Neuronal stem cell (in vitro differentiated cells): ENCODE results near the gene EIF4E3.

ENCODE experiments used
- DNase-seq: peaks from one replicate; pipeline ENCODE4 v3.0.0-alpha.2; 2013; ENCODE audit warnings: low spot score
- H2AFZ ChIP-seq: one replicate; pipeline ENCODE4 v1.6.1; 2013; ENCODE audit warnings: mild to moderate bottlenecking, low read length, inconsistent platforms
- H2AK5ac ChIP-seq: 2 replicates; pipeline ENCODE4 v1.6.1; 2013; ENCODE audit warnings: low read depth, mild to moderate bottlenecking, inconsistent platforms, low read length, moderate library complexity, mixed read lengths
- H2BK120ac ChIP-seq: 2 replicates; pipeline ENCODE4 v1.6.1; 2013; ENCODE audit warnings: low read depth, mild to moderate bottlenecking, inconsistent platforms, low read length, moderate library complexity, mixed read lengths
- H2BK12ac ChIP-seq: one replicate; pipeline ENCODE4 v1.6.1; 2013; ENCODE audit warnings: low read length, inconsistent platforms
- H2BK15ac ChIP-seq: 2 replicates; pipeline ENCODE4 v1.6.1; 2013; ENCODE audit warnings: mild to moderate bottlenecking, low read length, inconsistent platforms, mixed read lengths
- H2BK5ac ChIP-seq: one replicate; pipeline ENCODE4 v1.6.1; 2013; ENCODE audit warnings: inconsistent platforms, mild to moderate bottlenecking, low read length, moderate library complexity
- H3K14ac ChIP-seq: one replicate; pipeline ENCODE4 v1.6.1; 2013; ENCODE audit warnings: low read length, inconsistent platforms
- H3K18ac ChIP-seq: 2 replicates; pipeline ENCODE4 v1.6.1; 2013; ENCODE audit warnings: low read length, inconsistent platforms
- H3K23ac ChIP-seq: 2 replicates; pipeline ENCODE4 v1.6.1; 2013; ENCODE audit warnings: low read depth, mild to moderate bottlenecking, mixed read lengths, low read length, inconsistent platforms; ENCODE audit not compliant: poor library complexity
- H3K27ac ChIP-seq: replicated peaks from 3 replicates; pipeline ENCODE4 v1.5.1; 2013; ENCODE audit warnings: low read length, inconsistent platforms
- H3K27me3 ChIP-seq, 3 experiments: 2 replicates each; pipeline ENCODE4 v1.6.1; 2013; ENCODE audit warnings: low read length in 3 of 3, mild to moderate bottlenecking in 2 of 3, inconsistent platforms in 1 of 3, low read depth in 1 of 3, mixed read lengths in 1 of 3, moderate library complexity in 1 of 3; ENCODE audit not compliant: control insufficient read depth in 3 of 3, insufficient read depth in 3 of 3
- H3K36me3 ChIP-seq, 2 donors: replicated peaks in 1 of 2; 2 replicates each; pipeline ENCODE4 v1.6.1; 2013; ENCODE audit warnings: low read length in 2 of 2; ENCODE audit not compliant: control insufficient read depth in 2 of 2, insufficient read depth in 2 of 2
- H3K4ac ChIP-seq: 2 replicates; pipeline ENCODE4 v1.6.1; 2013; ENCODE audit warnings: inconsistent platforms, mild to moderate bottlenecking, low read length, moderate library complexity
- H3K4me1 ChIP-seq, 2 donors: 1 replicate in 1 of 2; 2 replicates in 1 of 2; pipeline ENCODE4 v1.6.1; 2013; ENCODE audit warnings: low read length in 2 of 2, low read depth in 1 of 2; ENCODE audit not compliant: control insufficient read depth in 2 of 2, insufficient read depth in 1 of 2
- H3K4me2 ChIP-seq: one replicate; pipeline ENCODE4 v1.6.1; 2013; ENCODE audit warnings: mild to moderate bottlenecking, low read length, inconsistent platforms; ENCODE audit not compliant: insufficient read depth, poor library complexity, severe bottlenecking
- H3K4me3 ChIP-seq, 2 donors: 2 replicates each; pipeline ENCODE4 v1.5.1; 2013; ENCODE audit warnings: low read length in 2 of 2, mild to moderate bottlenecking in 2 of 2, inconsistent platforms in 1 of 2, moderate library complexity in 1 of 2
- H3K79me1 ChIP-seq: one replicate; pipeline ENCODE4 v1.6.1; 2013; ENCODE audit warnings: low read depth, mild to moderate bottlenecking, inconsistent platforms, low read length, moderate library complexity
- H3K9ac ChIP-seq: one replicate; pipeline ENCODE4 v1.6.1; 2013; ENCODE audit warnings: mild to moderate bottlenecking, low read depth, low read length, inconsistent platforms; ENCODE audit not compliant: poor library complexity
- H3K9me3 ChIP-seq, 2 donors: replicated peaks in 1 of 2; 2 replicates each; pipeline versions ENCODE3 to v1.6.1; 2013; ENCODE audit warnings: low read length in 2 of 2, mild to moderate bottlenecking in 2 of 2, inconsistent platforms in 1 of 2, low read depth in 1 of 2, mixed read lengths in 1 of 2, moderate library complexity in 1 of 2; ENCODE audit not compliant: control insufficient read depth in 2 of 2, insufficient read depth in 1 of 2
- H4K8ac ChIP-seq: one replicate; pipeline ENCODE4 v1.6.1; 2013; ENCODE audit warnings: low read depth, mild to moderate bottlenecking, inconsistent platforms, low read length, moderate library complexity
- H4K91ac ChIP-seq: one replicate; pipeline ENCODE4 v1.6.1; 2013; ENCODE audit warnings: low read length, low read depth, mild to moderate bottlenecking, inconsistent platforms; ENCODE audit not compliant: poor library complexity
- WGBS, 2 donors: extraction: QIAGEN DNeasy Blood & Tissue Kit; methylation state at CpG; one replicate each; pipeline ENCODE4 v1.1.7; 2013; ENCODE audit warnings: missing lambda C conversion rate in 2 of 2, mixed read lengths in 1 of 2; ENCODE audit not compliant: insufficient read length in 2 of 2, insufficient replicate concordance in 1 of 2; ENCODE audit errors: extremely low coverage in 2 of 2; 5-methylcytosine and 5-hydroxymethylcytosine counted together

Gene EIF4E3

GRCh38 chr3:71760140-71760539 lies 34.9 kb upstream of the EIF4E3 start:
- no peak overlapping the region for H2BK15ac ChIP-seq
- no peak overlapping the region for H2BK120ac ChIP-seq
- H2AK5ac ChIP-seq, result no peak overlapping the region
- no peak overlapping the region for H3K4ac ChIP-seq
- no peak overlapping the region for H3K4me2 ChIP-seq
- H3K4me1 ChIP-seq, result peaks cover 0 to under 1% of the 10 kb centered on the region in 2 donors
- no peaks in the 10 kb centered on the region for H3K79me1 ChIP-seq
- DNase-seq, result no peak
- WGBS, 2 donors, result no CpG with 5 or more reads among the region's 1 CpG
- H3K23ac ChIP-seq, result no peak overlapping the region
- no peaks in the 10 kb centered on the region for H3K9me3 ChIP-seq
- no peak overlapping the region for H3K14ac ChIP-seq
- H2AFZ ChIP-seq, result no peak overlapping the region
- H3K4me3 ChIP-seq, result no peak overlapping the region
- H3K27me3 ChIP-seq, result peaks cover 0 to 49% (median 8%) of the 10 kb centered on the region in 3 experiments
- no peak overlapping the region for H2BK5ac ChIP-seq
- H4K8ac ChIP-seq, result no peak overlapping the region
- H3K18ac ChIP-seq, result no peak overlapping the region
- no peak overlapping the region for H3K27ac ChIP-seq
- H3K9ac ChIP-seq, result no peak overlapping the region
- H2BK12ac ChIP-seq, result no peak overlapping the region
- H4K91ac ChIP-seq, result no peak overlapping the region
- no peaks in the 10 kb centered on the region for H3K36me3 ChIP-seq

GRCh38 chr3:71759401-71759800 lies 34.2 kb upstream of the EIF4E3 start:
- no peaks in the 10 kb centered on the region for H3K36me3 ChIP-seq
- no peak overlapping the region for H2BK15ac ChIP-seq
- no peak overlapping the region for H3K18ac ChIP-seq
- H3K9me3 ChIP-seq, result no peaks in the 10 kb centered on the region
- no peak overlapping the region for H3K4ac ChIP-seq
- no peak overlapping the region for H3K14ac ChIP-seq
- H2BK12ac ChIP-seq, result no peak overlapping the region
- no peak overlapping the region for H2AFZ ChIP-seq
- peak overlapping the region in 1 of 2 donors; percentile 39 for H3K4me3 ChIP-seq
- no peak overlapping the region for H3K4me2 ChIP-seq
- no peak for DNase-seq
- no peak overlapping the region for H2AK5ac ChIP-seq
- H4K8ac ChIP-seq, result no peak overlapping the region
- H3K4me1 ChIP-seq, result peaks cover 0 to 4% of the 10 kb centered on the region in 2 donors
- H3K27ac ChIP-seq, result no peak overlapping the region
- H3K23ac ChIP-seq, result no peak overlapping the region
- H2BK120ac ChIP-seq, result no peak overlapping the region
- no peaks in the 10 kb centered on the region for H3K79me1 ChIP-seq
- no peak overlapping the region for H3K9ac ChIP-seq
- H4K91ac ChIP-seq, result no peak overlapping the region
- no peak overlapping the region for H2BK5ac ChIP-seq
- WGBS, 2 donors, result no CpG with 5 or more reads among the region's 5 CpGs
- peaks cover 4 to 55% (median 15%) of the 10 kb centered on the region in 3 experiments for H3K27me3 ChIP-seq

- H3K79me1 ChIP-seq, result no peaks in the 10 kb centered on the region
- H3K4me3 ChIP-seq, result no peak overlapping the region
- H3K9ac ChIP-seq, result no peak overlapping the region
- no peaks in the 10 kb centered on the region for H3K36me3 ChIP-seq
- no peak overlapping the region for H2BK15ac ChIP-seq
- no peaks in the 10 kb centered on the region for H3K9me3 ChIP-seq
- no peak for DNase-seq
- H2BK120ac ChIP-seq, result no peak overlapping the region
- H3K14ac ChIP-seq, result no peak overlapping the region
- no peak overlapping the region for H4K8ac ChIP-seq
- H2AFZ ChIP-seq, result no peak overlapping the region
- H3K4ac ChIP-seq, result no peak overlapping the region
- no peak overlapping the region for H2BK5ac ChIP-seq
- H3K27ac ChIP-seq, result no peak overlapping the region
- no CpG with 5 or more reads among the region's 2 CpGs for WGBS, 2 donors
- H3K4me2 ChIP-seq, result no peak overlapping the region
- no peak overlapping the region for H3K23ac ChIP-seq
- peaks cover 0 to 4% of the 10 kb centered on the region in 2 donors for H3K4me1 ChIP-seq
- H2AK5ac ChIP-seq, result no peak overlapping the region
- peaks cover 6 to 64% (median 23%) of the 10 kb centered on the region in 3 experiments for H3K27me3 ChIP-seq
- H4K91ac ChIP-seq, result no peak overlapping the region
- H2BK12ac ChIP-seq, result no peak overlapping the region
- no peak overlapping the region for H3K18ac ChIP-seq
Observed at GRCh38 chr3:71758091-71758490, 32.9 kb upstream of the EIF4E3 start.

- H3K23ac ChIP-seq, result no peak overlapping the region
- peak overlapping the region; percentile 63 for H3K9ac ChIP-seq
- no peaks in the 10 kb centered on the region for H3K9me3 ChIP-seq
- peaks cover 8 to 80% (median 39%) of the 10 kb centered on the region in 3 experiments for H3K27me3 ChIP-seq
- no peak overlapping the region for H2BK5ac ChIP-seq
- H4K8ac ChIP-seq, result peak overlapping the region; percentile 31
- no peak overlapping the region for H3K4ac ChIP-seq
- no peaks in the 10 kb centered on the region for H3K36me3 ChIP-seq
- no peak for DNase-seq
- H3K14ac ChIP-seq, result peak overlapping the region; percentile 75
- WGBS, 2 donors, result no CpG with 5 or more reads among the region's 65 CpGs
- H3K4me3 ChIP-seq, result peak overlapping the region in 1 of 2 donors; percentile 98
- no peaks in the 10 kb centered on the region for H3K79me1 ChIP-seq
- H3K27ac ChIP-seq, result no peak overlapping the region
- H2AK5ac ChIP-seq, result peak overlapping the region; percentile 32
- H4K91ac ChIP-seq, result no peak overlapping the region
- H3K4me1 ChIP-seq, result peaks cover 0 to 4% of the 10 kb centered on the region in 2 donors
- peak overlapping the region; percentile 99 for H3K4me2 ChIP-seq
- H3K18ac ChIP-seq, result peak overlapping the region; percentile 100
- H2BK15ac ChIP-seq, result peak overlapping the region; percentile 89
- no peak overlapping the region for H2BK120ac ChIP-seq
- H2BK12ac ChIP-seq, result peak overlapping the region; percentile 75
- H2AFZ ChIP-seq, result peak overlapping the region; percentile 93
Observed at GRCh38 chr3:71754610-71755253, 29.5 kb upstream of the EIF4E3 start.
